Measurements from ENCODE around the gene GRAMD1B.

Gene GRAMD1B

GRCh38 chr11:123491241-123491640, 61.2 kb downstream of the GRAMD1B start:
- Histone ChIP-seq H3K27ac (replicated peaks) (no peak overlapping the region), H3K4me3 (replicated peaks; ENCODE audit: insufficient read depth, low read length) (no peak overlapping the region), H3K27me3 (ENCODE audit: insufficient read depth, poor library complexity, severe bottlenecking) (no peaks in the 10 kb centered on the region)
- DNase-seq (ENCODE audit: low read depth in 1 of 2, low spot score in 1 of 2), result no peak
- TF ChIP-seq POLR2AphosphoS5 (IDR thresholded peaks at IDR 0.05; ENCODE audit: low read depth) (no peak), SPI1 (IDR thresholded peaks at IDR 0.05; ENCODE audit: borderline replicate concordance, low read depth) (no peak), GABPA (IDR thresholded peaks at IDR 0.05; ENCODE audit: low read depth) (no peak), CTCF (IDR thresholded peaks at IDR 0.05; ENCODE audit: insufficient read depth, low read length) (no peak)
- TF ChIP-seq, protein P1, sequence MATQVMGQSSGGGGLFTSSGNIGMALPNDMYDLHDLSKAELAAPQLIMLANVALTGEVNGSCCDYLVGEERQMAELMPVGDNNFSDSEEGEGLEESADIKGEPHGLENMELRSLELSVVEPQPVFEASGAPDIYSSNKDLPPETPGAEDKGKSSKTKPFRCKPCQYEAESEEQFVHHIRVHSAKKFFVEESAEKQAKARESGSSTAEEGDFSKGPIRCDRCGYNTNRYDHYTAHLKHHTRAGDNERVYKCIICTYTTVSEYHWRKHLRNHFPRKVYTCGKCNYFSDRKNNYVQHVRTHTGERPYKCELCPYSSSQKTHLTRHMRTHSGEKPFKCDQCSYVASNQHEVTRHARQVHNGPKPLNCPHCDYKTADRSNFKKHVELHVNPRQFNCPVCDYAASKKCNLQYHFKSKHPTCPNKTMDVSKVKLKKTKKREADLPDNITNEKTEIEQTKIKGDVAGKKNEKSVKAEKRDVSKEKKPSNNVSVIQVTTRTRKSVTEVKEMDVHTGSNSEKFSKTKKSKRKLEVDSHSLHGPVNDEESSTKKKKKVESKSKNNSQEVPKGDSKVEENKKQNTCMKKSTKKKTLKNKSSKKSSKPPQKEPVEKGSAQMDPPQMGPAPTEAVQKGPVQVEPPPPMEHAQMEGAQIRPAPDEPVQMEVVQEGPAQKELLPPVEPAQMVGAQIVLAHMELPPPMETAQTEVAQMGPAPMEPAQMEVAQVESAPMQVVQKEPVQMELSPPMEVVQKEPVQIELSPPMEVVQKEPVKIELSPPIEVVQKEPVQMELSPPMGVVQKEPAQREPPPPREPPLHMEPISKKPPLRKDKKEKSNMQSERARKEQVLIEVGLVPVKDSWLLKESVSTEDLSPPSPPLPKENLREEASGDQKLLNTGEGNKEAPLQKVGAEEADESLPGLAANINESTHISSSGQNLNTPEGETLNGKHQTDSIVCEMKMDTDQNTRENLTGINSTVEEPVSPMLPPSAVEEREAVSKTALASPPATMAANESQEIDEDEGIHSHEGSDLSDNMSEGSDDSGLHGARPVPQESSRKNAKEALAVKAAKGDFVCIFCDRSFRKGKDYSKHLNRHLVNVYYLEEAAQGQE (IDR thresholded peaks at IDR 0.05; ENCODE audit: insufficient replicate concordance, low read depth), result no peak

GRCh38 chr11:123493349-123494063, 63.4 kb downstream of the GRAMD1B start:
- DNase-seq (ENCODE audit: low read depth in 1 of 2, low spot score in 1 of 2), result no peak
- Histone ChIP-seq H3K4me3 (replicated peaks; ENCODE audit: insufficient read depth, low read length) (no peak overlapping the region), H3K27ac (replicated peaks) (no peak overlapping the region), H3K27me3 (ENCODE audit: insufficient read depth, poor library complexity, severe bottlenecking) (no peaks in the 10 kb centered on the region)
- TF ChIP-seq CTCF (IDR thresholded peaks at IDR 0.05; ENCODE audit: insufficient read depth, low read length) (no peak), POLR2AphosphoS5 (IDR thresholded peaks at IDR 0.05; ENCODE audit: low read depth) (no peak), SPI1 (IDR thresholded peaks at IDR 0.05; ENCODE audit: borderline replicate concordance, low read depth) (no peak), GABPA (IDR thresholded peaks at IDR 0.05; ENCODE audit: low read depth) (no peak)
- TF ChIP-seq, protein P1 (IDR thresholded peaks at IDR 0.05; ENCODE audit: insufficient replicate concordance, low read depth), result no peak

DNA sequence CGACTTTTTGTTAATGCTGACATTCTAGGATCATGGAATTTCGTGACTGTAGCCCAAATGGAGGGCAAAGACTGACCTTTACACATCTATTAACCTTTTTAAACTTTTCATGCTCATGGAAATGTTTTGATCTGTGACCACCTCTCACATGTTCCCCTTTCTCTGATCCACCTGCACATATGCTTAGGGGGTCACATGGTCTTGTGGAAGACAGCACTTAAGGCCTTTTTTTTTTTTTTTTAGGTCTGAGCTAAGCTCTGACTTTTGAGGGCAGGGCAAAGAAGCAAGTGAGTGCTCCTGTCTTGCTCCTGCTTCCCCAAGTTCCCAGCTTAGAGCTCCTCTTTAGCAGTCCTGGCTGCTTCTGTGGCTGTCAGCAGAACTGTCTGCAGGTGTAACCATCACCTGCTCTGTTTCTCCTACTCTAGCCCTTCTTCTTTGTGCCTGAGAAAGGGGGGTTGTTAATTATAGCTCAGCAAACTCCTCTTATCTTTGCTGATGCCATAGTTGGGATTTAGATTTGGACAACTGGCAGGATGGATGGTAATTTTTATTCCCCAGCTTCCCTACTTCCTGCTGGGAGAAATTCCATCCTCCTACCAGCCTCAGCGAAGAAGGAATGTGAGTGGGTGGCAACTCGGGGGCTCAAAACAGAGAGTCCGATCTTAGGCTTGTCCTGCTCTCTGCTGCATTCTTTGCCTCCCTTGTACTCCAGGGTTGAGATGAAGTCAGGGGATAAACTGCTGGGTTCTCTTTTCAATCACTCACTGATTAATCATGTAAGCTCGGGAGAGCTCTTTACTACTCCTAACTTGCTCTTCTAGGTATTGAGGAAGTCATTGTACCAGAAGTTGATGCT, 64.4 kb downstream of the GRAMD1B start:
- Histone ChIP-seq H3K27ac (replicated peaks) (no peak overlapping the region), H3K4me3 (replicated peaks; ENCODE audit: insufficient read depth, low read length) (no peak overlapping the region), H3K27me3 (ENCODE audit: insufficient read depth, poor library complexity, severe bottlenecking) (no peaks in the 10 kb centered on the region)
- no peak for DNase-seq (ENCODE audit: low read depth in 1 of 2, low spot score in 1 of 2)
- TF ChIP-seq SPI1 (IDR thresholded peaks at IDR 0.05; ENCODE audit: borderline replicate concordance, low read depth) (no peak), GABPA (IDR thresholded peaks at IDR 0.05; ENCODE audit: low read depth) (no peak), POLR2AphosphoS5 (IDR thresholded peaks at IDR 0.05; ENCODE audit: low read depth) (no peak), CTCF (IDR thresholded peaks at IDR 0.05; ENCODE audit: insufficient read depth, low read length) (no peak)
- TF ChIP-seq, protein P1 (IDR thresholded peaks at IDR 0.05; ENCODE audit: insufficient replicate concordance, low read depth), result no peak
